Measurements from ENCODE around the gene ELAPOR2. TPM values are rescaled to one million over a fixed set of nuclear protein-coding genes. Genes with fewer than 3 reads are reported as not detected.
"Not testable (repeated sequence)": the region's sequence is repeated elsewhere in the genome, so short reads cannot be mapped to it uniquely, and the experiment has no call there.

The ELAPOR2 gene
- total RNA-seq: 1 to 10 TPM; 4.0 to 4.1 TPM

- Mint-ChIP-seq H3K27me3 (peaks cover 7% of the 10 kb centered on the region), H3K4me1 (ENCODE audit: low read depth) (peaks cover 11% of the 10 kb centered on the region), H3K9me3 (no peaks in the 10 kb centered on the region), H3K27ac (no peak within 1 kb of the TSS), H3K36me3 (no peaks in the 10 kb centered on the region), H3K4me3 (peak within 1 kb of the TSS; percentile 76)
- POLR2A ChIA-PET: interaction anchor here (0.8 to 1.2 kb wide), 4 partner anchors 81 to 95 kb away, joined by 3 to 4 read pairs (median 4); partner anchors contain the start of gene DMTF1
- CTCF ChIA-PET: interaction anchor here (1.0 to 3.7 kb wide), 8 partner anchors 13 to 160 kb away, joined by 4 to 27 read pairs (median 6); partner anchors contain the start of genes DMTF1 and TMEM243
- intact Hi-C loops (cut with micrococcal nuclease): loop anchor here (1.0 to 5.0 kb wide), 5 partner anchors 89 to 177 kb away; no protein-coding TSS in a partner anchor
- DNase-seq: peak; percentile 86
Observed at GRCh38 chr7:87059525-87060287, at the start of gene ELAPOR2. ELAPOR2 (minus strand) TSS chr7:87059654; CDS start chr7:87059513, 141 bp downstream.

GRCh38 chr7:87107949-87108776, 48.7 kb upstream of the ELAPOR2 start:
- H3K4me1 Mint-ChIP-seq (ENCODE audit: low read depth): no peaks in the 10 kb centered on the region
- H3K4me3 Mint-ChIP-seq: no peak overlapping the region
- no peak for DNase-seq
- CTCF ChIA-PET: no interaction called here
- H3K9me3 Mint-ChIP-seq: no peaks in the 10 kb centered on the region
- POLR2A ChIA-PET: no interaction called here
- no peak overlapping the region for H3K27ac Mint-ChIP-seq
- H3K27me3 Mint-ChIP-seq: peaks cover 17% of the 10 kb centered on the region
- no peaks in the 10 kb centered on the region for H3K36me3 Mint-ChIP-seq
- intact Hi-C loops (cut with micrococcal nuclease): no loop called here

GRCh38 chr7:87106974-87107612, 47.6 kb upstream of the ELAPOR2 start:
- no peak for DNase-seq
- H3K9me3 Mint-ChIP-seq: no peaks in the 10 kb centered on the region
- no peaks in the 10 kb centered on the region for H3K4me1 Mint-ChIP-seq (ENCODE audit: low read depth)
- H3K27me3 Mint-ChIP-seq: peaks cover 17% of the 10 kb centered on the region
- no peaks in the 10 kb centered on the region for H3K36me3 Mint-ChIP-seq
- H3K4me3 Mint-ChIP-seq: no peak overlapping the region
- ChIA-PET CTCF (no interaction called here), POLR2A (no interaction called here)
- H3K27ac Mint-ChIP-seq: no peak overlapping the region
- intact Hi-C loops (cut with micrococcal nuclease): no loop called here

- POLR2A ChIA-PET: no interaction called here
Observed at GRCh38 chr7:87105401-87105800, 45.9 kb upstream of the ELAPOR2 start.

GRCh38 chr7:87100326-87100725, 40.9 kb upstream of the ELAPOR2 start:
- H3K4me3 Mint-ChIP-seq: no peak overlapping the region
- no peak overlapping the region for H3K27ac Mint-ChIP-seq
- POLR2A ChIA-PET: no interaction called here
- no peak for DNase-seq
- no peaks in the 10 kb centered on the region for H3K9me3 Mint-ChIP-seq
- intact Hi-C loops (cut with micrococcal nuclease): no loop called here
- CTCF ChIA-PET: no interaction called here
- H3K27me3 Mint-ChIP-seq: peaks cover 11% of the 10 kb centered on the region
- no peaks in the 10 kb centered on the region for H3K36me3 Mint-ChIP-seq
- H3K4me1 Mint-ChIP-seq (ENCODE audit: low read depth): no peaks in the 10 kb centered on the region

More at GRCh38 chr7:87105401-87105800, 45.9 kb upstream of the ELAPOR2 start:
- H3K36me3 Mint-ChIP-seq: no peaks in the 10 kb centered on the region
- H3K27me3 Mint-ChIP-seq: peaks cover 20% of the 10 kb centered on the region
- intact Hi-C loops (cut with micrococcal nuclease): no loop called here
- no peaks in the 10 kb centered on the region for H3K4me1 Mint-ChIP-seq (ENCODE audit: low read depth)
- no peak overlapping the region for H3K4me3 Mint-ChIP-seq
- no peak for DNase-seq
- H3K27ac Mint-ChIP-seq: no peak overlapping the region
- CTCF ChIA-PET: no interaction called here
- H3K9me3 Mint-ChIP-seq: no peaks in the 10 kb centered on the region

- H3K4me3 Mint-ChIP-seq; DNase-seq; H3K4me1 Mint-ChIP-seq (ENCODE audit: low read depth); intact Hi-C loops (cut with micrococcal nuclease); H3K36me3 Mint-ChIP-seq; CTCF ChIA-PET; POLR2A ChIA-PET; H3K27ac Mint-ChIP-seq; H3K9me3 Mint-ChIP-seq: not testable (repeated sequence)
- peaks cover 18% of the 10 kb centered on the region for H3K27me3 Mint-ChIP-seq
Observed at GRCh38 chr7:87097375-87097774, 37.9 kb upstream of the ELAPOR2 start.

- ChIA-PET POLR2A (no interaction called here), CTCF (no interaction called here)
- H3K27ac Mint-ChIP-seq: no peak overlapping the region
Observed at GRCh38 chr7:87094322-87094721, 34.9 kb upstream of the ELAPOR2 start.

GRCh38 chr7:87092568-87093091, 33.2 kb upstream of the ELAPOR2 start:
- Mint-ChIP-seq H3K4me1 (ENCODE audit: low read depth) (no peaks in the 10 kb centered on the region), H3K27me3 (peaks cover 13% of the 10 kb centered on the region), H3K27ac (no peak overlapping the region)

More at GRCh38 chr7:87094322-87094721, 34.9 kb upstream of the ELAPOR2 start:
- DNase-seq: no peak
- Mint-ChIP-seq H3K27me3 (peaks cover 13% of the 10 kb centered on the region), H3K4me3 (no peak overlapping the region), H3K4me1 (ENCODE audit: low read depth) (no peaks in the 10 kb centered on the region), H3K36me3 (no peaks in the 10 kb centered on the region), H3K9me3 (no peaks in the 10 kb centered on the region)
- intact Hi-C loops (cut with micrococcal nuclease): no loop called here

GRCh38 chr7:87091487-87092066, 32.1 kb upstream of the ELAPOR2 start:
- Mint-ChIP-seq H3K36me3 (no peaks in the 10 kb centered on the region), H3K27me3 (peaks cover 12% of the 10 kb centered on the region), H3K9me3 (no peaks in the 10 kb centered on the region), H3K4me1 (ENCODE audit: low read depth) (no peaks in the 10 kb centered on the region), H3K4me3 (no peak overlapping the region), H3K27ac (no peak overlapping the region)
- CTCF ChIA-PET: no interaction called here
- intact Hi-C loops (cut with micrococcal nuclease): no loop called here
- POLR2A ChIA-PET: no interaction called here
- DNase-seq: no peak

More at GRCh38 chr7:87092568-87093091, 33.2 kb upstream of the ELAPOR2 start:
- Mint-ChIP-seq H3K4me3 (no peak overlapping the region), H3K36me3 (no peaks in the 10 kb centered on the region), H3K9me3 (no peaks in the 10 kb centered on the region)
- CTCF ChIA-PET: no interaction called here
- DNase-seq: no peak
- POLR2A ChIA-PET: no interaction called here
- intact Hi-C loops (cut with micrococcal nuclease): no loop called here

- ChIA-PET CTCF (interaction anchor here (0.6 to 1.1 kb wide), 2 partner anchors 23 to 64 kb away, joined by 3 read pairs; no protein-coding TSS in a partner anchor), POLR2A (no interaction called here)
- H3K4me3 Mint-ChIP-seq: no peak overlapping the region
- DNase-seq: peak; percentile 11
- no peak overlapping the region for H3K27ac Mint-ChIP-seq
- no peaks in the 10 kb centered on the region for H3K9me3 Mint-ChIP-seq
- H3K4me1 Mint-ChIP-seq (ENCODE audit: low read depth): peaks cover 9% of the 10 kb centered on the region
- intact Hi-C loops (cut with micrococcal nuclease): loop anchor here (2.0 to 5.0 kb wide), 2 partner anchors 68 to 105 kb away; partner anchors contain the start of gene DMTF1
- H3K36me3 Mint-ChIP-seq: no peaks in the 10 kb centered on the region
- H3K27me3 Mint-ChIP-seq: peaks cover 2% of the 10 kb centered on the region
Observed at GRCh38 chr7:87083865-87084519, 24.5 kb upstream of the ELAPOR2 start.

GRCh38 chr7:87082675-87083074, 23.2 kb upstream of the ELAPOR2 start:
- H3K27me3 Mint-ChIP-seq: peaks cover 2% of the 10 kb centered on the region
- no peak overlapping the region for H3K4me3 Mint-ChIP-seq
- H3K4me1 Mint-ChIP-seq (ENCODE audit: low read depth): peaks cover 9% of the 10 kb centered on the region
- H3K27ac Mint-ChIP-seq: no peak overlapping the region
- intact Hi-C loops (cut with micrococcal nuclease): loop anchor here (5.0 kb wide), 1 partner anchor 70 kb away; the partner anchor contains the start of gene DMTF1
- H3K36me3 Mint-ChIP-seq: no peaks in the 10 kb centered on the region
- ChIA-PET CTCF (no interaction called here), POLR2A (no interaction called here)
- no peak for DNase-seq
- H3K9me3 Mint-ChIP-seq: no peaks in the 10 kb centered on the region

Data from activated CD4-positive, alpha-beta memory T cell treated with anti-CD3 and anti-CD28 coated beads for 36 hours (primary cell).